H1 (cell line): ENCODE data around the gene AASDH. TPM values are rescaled to one million over a fixed set of nuclear protein-coding genes. Genes with fewer than 3 reads are reported as not detected.

ENCODE experiments used
- CBX8 ChIP-seq: fragments of 300-800, 300-1000 bp; sonication (generic); IDR thresholded peaks from 2 replicates; pipeline ENCODE4 v1.7.1; 2016; ENCODE audit warnings: low read depth, low read length, borderline replicate concordance
- polyA plus RNA-seq, 7 experiments: library from polyadenylated mRNA; depleted of rRNA in 3 of 7; stranded (reverse) in 5 of 7; unstranded in 2 of 7; fragments of >200 nt in 5 of 7; fragments of 200-250 nt in 2 of 7; gene quantifications; 1 replicate in 5 of 7; 2 replicates in 1 of 7; 4 replicates in 1 of 7; pipeline versions ENCODE4 v1.2.1 to v1.2.3, GENCODE V29; 2011 to 2013; ENCODE audit warnings: missing spikeins in 2 of 7, mixed read lengths in 2 of 7
- small RNA-seq: library from polyadenylated mRNA; stranded (forward); fragments of <200 nt; extraction: miRNeasy Mini kit (QIAGEN cat#:217004); gene quantifications from one replicate; pipeline ENCODE3, GENCODE V24; 2013; ENCODE audit not compliant: insufficient read depth
- total RNA-seq: library from RNA; stranded (reverse); fragmentation: NEBNext Ultra II Directional; extraction: Animal tissue kit (Norgen Biotek cat#: 25700); gene quantifications from 2 replicates; pipeline ENCODE4 v1.2.1, GENCODE V29; 2021

The AASDH gene
- total and polyA plus RNA-seq, 2 of the 8 experiments (the other 6 are each of a cell fraction or from before 2014, with no cell fraction given), result 8.0 to 10.9 TPM

- TF ChIP-seq CBX8, result no peak
- TF ChIP-seq, all 59 proteins: peak for 0
Observed at GRCh38 chr4:56288663-56289062, 98.6 kb downstream of the AASDH start (continued).

Small RNA genes within 50 kb of the gene (small RNA-seq; reads per million reads assigned to genes)
- not detected for gene RNU6-197P

Other genes starting within 250 kb of the AASDH start
- 98.4 and 104 TPM in 2 replicates for gene PPAT, start 48.1 kb upstream of the AASDH start, total RNA-seq
- gene PPAT, start 48.1 kb upstream of the AASDH start, polyA plus RNA-seq (2011; rRNA removed), result 15.6 and 24.5 TPM in 2 replicates
- gene PAICS, start 48.8 kb upstream of the AASDH start, total RNA-seq, result 487 and 512 TPM in 2 replicates
- 267 and 456 TPM in 2 replicates for gene PAICS, start 48.8 kb upstream of the AASDH start, polyA plus RNA-seq (2011; rRNA removed)
- 139 and 144 TPM in 2 replicates for gene SRP72, start 80.1 kb upstream of the AASDH start, total RNA-seq
- gene SRP72, start 80.1 kb upstream of the AASDH start, polyA plus RNA-seq (2011; rRNA removed), result 24.4 and 37.7 TPM in 2 replicates
- gene ARL9, start 118.3 kb upstream of the AASDH start, total RNA-seq, result 0.31 and 0.76 TPM in 2 replicates
- 0.31 and 0.60 TPM in 2 replicates for gene ARL9, start 118.3 kb upstream of the AASDH start, polyA plus RNA-seq (2011; rRNA removed)